HepG2 (cell line): ENCODE results near the gene MRGPRE. TPM values are rescaled to one million over a fixed set of nuclear protein-coding genes. Genes with fewer than 3 reads are reported as not detected.

Experiments
- ATAC-seq: fragments of 200-7000 bp; cut with Tn5 transposase; 3 replicates; pipeline ENCODE4 v1.9.1; 2020; ENCODE audit warnings: mild to moderate bottlenecking, moderate library complexity
- BruUV-seq: library from RNA; stranded (reverse); fragments of 400-500 nt; replicated peaks from 2 replicates; lab custom pipeline; 2021; lab: Mats Ljungman, UMichigan
- CTCF ChIA-PET: fragments of 300-600 bp; formaldehyde crosslinking; extraction: SDS; loops from one replicate; lab custom pipeline; 2021; ENCODE audit warnings: low total read pairs, inconsistent platforms, low intra/inter-chr PET ratio; lab: Yijun Ruan, JAX
- POLR2A ChIA-PET: fragments of 350-600 bp; sonication (Branson Sonifier 250); formaldehyde crosslinking; loops from one replicate; lab custom pipeline; 2020; ENCODE audit warnings: antibody characterized with exemption, inconsistent platforms; lab: Yijun Ruan, JAX
- DNase-seq: peaks from one replicate; pipeline ENCODE4 v3.0.0-alpha.2; 2015; ENCODE audit warnings: low spot score
- FAIRE-seq: peaks from 3 replicates; lab custom pipeline; 2011; peaks lifted over from hg19 to GRCh38; lab: Jason Lieb, UNC
- H2AFZ ChIP-seq: one replicate; pipeline ENCODE4 v1.6.1; 2011; ENCODE audit warnings: low read length, inconsistent platforms
- H3K27ac ChIP-seq: fragments of 300-600 bp; 3 replicates; pipeline ENCODE4 v1.8.0; 2011; ENCODE audit warnings: mixed run types, mild to moderate bottlenecking, mixed read lengths, low read length, inconsistent platforms; ENCODE audit not compliant: insufficient read depth; ENCODE audit errors: extremely low read length
- H3K27me3 ChIP-seq, 2 experiments: fragments of 200-600 bp in 1 of 2; 2 replicates in 1 of 2; 3 replicates in 1 of 2; pipeline versions ENCODE4 v1.6.0 to v1.8.0; 2011; ENCODE audit warnings: low read length in 2 of 2, mild to moderate bottlenecking in 2 of 2, moderate library complexity in 2 of 2, inconsistent platforms in 1 of 2; ENCODE audit not compliant: insufficient read depth in 2 of 2, control insufficient read depth in 1 of 2
- H3K36me3 ChIP-seq, 2 experiments: fragments of 200-600 bp in 1 of 2; replicated peaks in 1 of 2; 2 replicates in 1 of 2; 3 replicates in 1 of 2; pipeline versions ENCODE4 v1.5.1 to v1.8.0; 2011; ENCODE audit warnings: low read length in 2 of 2, inconsistent platforms in 1 of 2; ENCODE audit not compliant: insufficient read depth in 2 of 2, control insufficient read depth in 1 of 2
- H3K4me1 ChIP-seq: 2 replicates; pipeline ENCODE4 v1.5.1; 2012; ENCODE audit warnings: low read length, inconsistent platforms; ENCODE audit not compliant: insufficient read depth
- H3K4me2 ChIP-seq: 2 replicates; pipeline ENCODE4 v1.6.0; 2011; ENCODE audit warnings: low read depth, low read length, inconsistent platforms
- H3K4me3 ChIP-seq, 3 experiments: fragments of 200-600 bp in 1 of 3; sonication (generic), shearing (Covaris generic) in 1 of 3; replicated peaks in 1 of 3; 2 replicates each; pipeline ENCODE4 v1.5.1; 2011 to 2016; ENCODE audit warnings: low read length in 3 of 3, inconsistent platforms in 2 of 3, low read depth in 2 of 3, mild to moderate bottlenecking in 2 of 3, control low read depth in 1 of 3, mixed read lengths in 1 of 3; ENCODE audit not compliant: insufficient read depth in 1 of 3
- H3K79me2 ChIP-seq: one replicate; pipeline ENCODE4 v1.6.1; 2011; ENCODE audit warnings: low read length, inconsistent platforms; ENCODE audit not compliant: insufficient read depth
- H3K9ac ChIP-seq: 2 replicates; pipeline ENCODE4 v1.6.0; 2011; ENCODE audit warnings: mild to moderate bottlenecking, low read depth, low read length, inconsistent platforms; ENCODE audit not compliant: insufficient read depth
- H3K9me3 ChIP-seq: 2 replicates; pipeline ENCODE4 v1.5.1; 2012; ENCODE audit warnings: mild to moderate bottlenecking, low read length
- H4K20me1 ChIP-seq: 2 replicates; pipeline ENCODE4 v1.6.0; 2011; ENCODE audit warnings: inconsistent platforms, mild to moderate bottlenecking, low read length, moderate library complexity; ENCODE audit not compliant: insufficient read depth
- HMG20B ChIP-seq: conservative IDR thresholded peaks from 2 replicates; pipeline ENCODE4 v1.6.1; 2016; ENCODE audit warnings: missing genetic modification reagents, missing compliant biosample characterization
- MIER3 ChIP-seq: IDR thresholded peaks from 2 replicates; pipeline ENCODE4 v1.6.1; 2016; ENCODE audit warnings: missing compliant biosample characterization, borderline replicate concordance
- POLR2A ChIP-seq, 2 experiments: IDR thresholded peaks; 2 replicates each; pipeline ENCODE4 v1.6.1; 2011; ENCODE audit warnings: low read depth in 2 of 2, low read length in 2 of 2, mild to moderate bottlenecking in 1 of 2, moderate library complexity in 1 of 2; ENCODE audit not compliant: insufficient read depth in 1 of 2
- SOX5 ChIP-seq: IDR thresholded peaks from 2 replicates; pipeline ENCODE4 v1.6.1; 2016; ENCODE audit warnings: borderline replicate concordance
- TFDP2 ChIP-seq: sonication (generic); formaldehyde crosslinking; IDR thresholded peaks from 2 replicates; pipeline ENCODE4 v1.4.0; 2020; ENCODE audit warnings: missing genetic modification reagents
- ZNF232 ChIP-seq: sonication (generic); formaldehyde crosslinking; IDR thresholded peaks from 2 replicates; pipeline ENCODE4 v1.4.0; 2020; ENCODE audit warnings: missing genetic modification reagents, borderline replicate concordance
- ZNF441 ChIP-seq: sonication (generic); formaldehyde crosslinking; IDR thresholded peaks from 2 replicates; pipeline ENCODE4 v1.7.0; 2021; ENCODE audit warnings: missing genetic modification reagents, borderline replicate concordance
- ZNF484 ChIP-seq: sonication (generic); formaldehyde crosslinking; IDR thresholded peaks from 2 replicates; pipeline ENCODE4 v1.5.1; 2020; ENCODE audit warnings: mild to moderate bottlenecking, low read depth, missing genetic modification reagents, borderline replicate concordance
- ZNF562 ChIP-seq: sonication (generic); formaldehyde crosslinking; IDR thresholded peaks from 2 replicates; pipeline ENCODE4 v1.8.0; 2022; ENCODE audit warnings: missing genetic modification reagents, borderline replicate concordance
- WGBS: methylation state at CpG from one replicate; pipeline ENCODE4 v1.1.6; 2017; ENCODE audit warnings: low lambda C conversion rate; 5-methylcytosine and 5-hydroxymethylcytosine counted together
- in situ Hi-C: cut with HindIII; loops from 2 replicates; pipeline ENCODE4 v1.10.0; 2017; ENCODE audit warnings: low pct_unique_long_range_greater_than_20kb; ENCODE audit not compliant: extremely low pct_ligation_motif_present
- intact Hi-C: fragments of 100-400 bp; cut with micrococcal nuclease; formaldehyde crosslinking; loops from one replicate; pipeline ENCODE4 v1.10.0; 2022; ENCODE audit not compliant: unreplicated experiment
- polyA plus RNA-seq, 8 experiments: library from polyadenylated mRNA; depleted of rRNA in 3 of 8; stranded (reverse) in 7 of 8; unstranded in 1 of 8; fragments of >200 nt; fragmentation: Illumina TruSeq in 4 of 8; extraction: Trizol in 4 of 8; gene quantifications; 2 replicates each; pipeline versions ENCODE4 v1.2.1 to v1.2.3, GENCODE V29; 2011 to 2016; ENCODE audit warnings: low read depth in 4 of 8, missing spikeins in 1 of 8, mixed read lengths in 1 of 8; ENCODE audit not compliant: insufficient read depth in 1 of 8
- total RNA-seq, 5 experiments: library from RNA; depleted of rRNA; stranded (reverse); fragments of >200 nt; fragmentation: Illumina TruSeq; extraction: Trizol; gene quantifications; 2 replicates each; pipeline ENCODE4 v1.2.3, GENCODE V29; 2016; ENCODE audit warnings: low read depth in 1 of 5
- TF ChIP-seq, protein P1 (sequence below): IDR thresholded peaks from 2 replicates; pipeline ENCODE4 v1.6.1; 2016; ENCODE audit warnings: low read depth, missing genetic modification reagents, missing compliant biosample characterization
- TF ChIP-seq, protein P2 (sequence below): sonication (generic); formaldehyde crosslinking; IDR thresholded peaks from 2 replicates; pipeline ENCODE4 v1.5.0; 2020; ENCODE audit warnings: missing genetic modification reagents
- TF ChIP-seq, protein P3 (sequence below): sonication (generic); formaldehyde crosslinking; IDR thresholded peaks from 2 replicates; pipeline ENCODE4 v1.8.0; 2023; ENCODE audit warnings: mild to moderate bottlenecking, missing genetic modification reagents
- TF ChIP-seq, protein P4 (sequence below): sonication (generic); formaldehyde crosslinking; IDR thresholded peaks from 2 replicates; pipeline ENCODE4 v1.4.0; 2020; ENCODE audit warnings: missing genetic modification reagents

The MRGPRE gene
- total and polyA plus RNA-seq, 2 of the 13 experiments (the other 11 are each of a cell fraction or from before 2014, with no cell fraction given), result not detected

- DNase-seq (no peak), FAIRE-seq (no peak), ATAC-seq (no peak)
- no peak overlapping the region for H3K4me3 ChIP-seq
- no peaks in the 10 kb centered on the region for H3K79me2 ChIP-seq
- H4K20me1 ChIP-seq, result no peaks in the 10 kb centered on the region
- peaks cover 20 to 84% of the 10 kb centered on the region in 2 experiments for H3K27me3 ChIP-seq
- no TSS peak for BruUV-seq
- WGBS, result 28% methylated on average over 23 of the region's 37 CpGs
- H3K4me1 ChIP-seq, result no peaks in the 10 kb centered on the region
- no peak overlapping the region for H2AFZ ChIP-seq
- intact Hi-C loops (no loop called here), in situ Hi-C loops (no loop called here)
- H3K9ac ChIP-seq, result no peak overlapping the region
- ChIA-PET CTCF (no interaction called here), POLR2A (no interaction called here)
- no peak overlapping the region for H3K4me2 ChIP-seq
- H3K27ac ChIP-seq, result no peak overlapping the region
- H3K36me3 ChIP-seq, result no peaks in the 10 kb centered on the region
- no peaks in the 10 kb centered on the region for H3K9me3 ChIP-seq
- TF ChIP-seq ZNF232 (CRISPR knock-in tag) (no peak), HMG20B (CRISPR knock-in tag) (no peak), MIER3 (no peak), ZNF441 (no peak), TFDP2 (CRISPR knock-in tag) (no peak), SOX5 (CRISPR knock-in tag) (no peak), ZNF562 (no peak), POLR2A (IDR thresholded peaks at IDR 0.05; ENCODE audit: insufficient read depth in 1 of 2, low read depth in 2 of 2, low read length in 2 of 2) (no peak), ZNF484 (no peak)
- TF ChIP-seq, protein P1, sequence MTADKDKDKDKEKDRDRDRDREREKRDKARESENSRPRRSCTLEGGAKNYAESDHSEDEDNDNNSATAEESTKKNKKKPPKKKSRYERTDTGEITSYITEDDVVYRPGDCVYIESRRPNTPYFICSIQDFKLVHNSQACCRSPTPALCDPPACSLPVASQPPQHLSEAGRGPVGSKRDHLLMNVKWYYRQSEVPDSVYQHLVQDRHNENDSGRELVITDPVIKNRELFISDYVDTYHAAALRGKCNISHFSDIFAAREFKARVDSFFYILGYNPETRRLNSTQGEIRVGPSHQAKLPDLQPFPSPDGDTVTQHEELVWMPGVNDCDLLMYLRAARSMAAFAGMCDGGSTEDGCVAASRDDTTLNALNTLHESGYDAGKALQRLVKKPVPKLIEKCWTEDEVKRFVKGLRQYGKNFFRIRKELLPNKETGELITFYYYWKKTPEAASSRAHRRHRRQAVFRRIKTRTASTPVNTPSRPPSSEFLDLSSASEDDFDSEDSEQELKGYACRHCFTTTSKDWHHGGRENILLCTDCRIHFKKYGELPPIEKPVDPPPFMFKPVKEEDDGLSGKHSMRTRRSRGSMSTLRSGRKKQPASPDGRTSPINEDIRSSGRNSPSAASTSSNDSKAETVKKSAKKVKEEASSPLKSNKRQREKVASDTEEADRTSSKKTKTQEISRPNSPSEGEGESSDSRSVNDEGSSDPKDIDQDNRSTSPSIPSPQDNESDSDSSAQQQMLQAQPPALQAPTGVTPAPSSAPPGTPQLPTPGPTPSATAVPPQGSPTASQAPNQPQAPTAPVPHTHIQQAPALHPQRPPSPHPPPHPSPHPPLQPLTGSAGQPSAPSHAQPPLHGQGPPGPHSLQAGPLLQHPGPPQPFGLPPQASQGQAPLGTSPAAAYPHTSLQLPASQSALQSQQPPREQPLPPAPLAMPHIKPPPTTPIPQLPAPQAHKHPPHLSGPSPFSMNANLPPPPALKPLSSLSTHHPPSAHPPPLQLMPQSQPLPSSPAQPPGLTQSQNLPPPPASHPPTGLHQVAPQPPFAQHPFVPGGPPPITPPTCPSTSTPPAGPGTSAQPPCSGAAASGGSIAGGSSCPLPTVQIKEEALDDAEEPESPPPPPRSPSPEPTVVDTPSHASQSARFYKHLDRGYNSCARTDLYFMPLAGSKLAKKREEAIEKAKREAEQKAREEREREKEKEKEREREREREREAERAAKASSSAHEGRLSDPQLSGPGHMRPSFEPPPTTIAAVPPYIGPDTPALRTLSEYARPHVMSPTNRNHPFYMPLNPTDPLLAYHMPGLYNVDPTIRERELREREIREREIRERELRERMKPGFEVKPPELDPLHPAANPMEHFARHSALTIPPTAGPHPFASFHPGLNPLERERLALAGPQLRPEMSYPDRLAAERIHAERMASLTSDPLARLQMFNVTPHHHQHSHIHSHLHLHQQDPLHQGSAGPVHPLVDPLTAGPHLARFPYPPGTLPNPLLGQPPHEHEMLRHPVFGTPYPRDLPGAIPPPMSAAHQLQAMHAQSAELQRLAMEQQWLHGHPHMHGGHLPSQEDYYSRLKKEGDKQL (CRISPR knock-in tag), result no peak
- TF ChIP-seq, protein P2, sequence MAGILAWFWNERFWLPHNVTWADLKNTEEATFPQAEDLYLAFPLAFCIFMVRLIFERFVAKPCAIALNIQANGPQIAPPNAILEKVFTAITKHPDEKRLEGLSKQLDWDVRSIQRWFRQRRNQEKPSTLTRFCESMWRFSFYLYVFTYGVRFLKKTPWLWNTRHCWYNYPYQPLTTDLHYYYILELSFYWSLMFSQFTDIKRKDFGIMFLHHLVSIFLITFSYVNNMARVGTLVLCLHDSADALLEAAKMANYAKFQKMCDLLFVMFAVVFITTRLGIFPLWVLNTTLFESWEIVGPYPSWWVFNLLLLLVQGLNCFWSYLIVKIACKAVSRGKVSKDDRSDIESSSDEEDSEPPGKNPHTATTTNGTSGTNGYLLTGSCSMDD (CRISPR knock-in tag), result no peak
- TF ChIP-seq, protein P3, sequence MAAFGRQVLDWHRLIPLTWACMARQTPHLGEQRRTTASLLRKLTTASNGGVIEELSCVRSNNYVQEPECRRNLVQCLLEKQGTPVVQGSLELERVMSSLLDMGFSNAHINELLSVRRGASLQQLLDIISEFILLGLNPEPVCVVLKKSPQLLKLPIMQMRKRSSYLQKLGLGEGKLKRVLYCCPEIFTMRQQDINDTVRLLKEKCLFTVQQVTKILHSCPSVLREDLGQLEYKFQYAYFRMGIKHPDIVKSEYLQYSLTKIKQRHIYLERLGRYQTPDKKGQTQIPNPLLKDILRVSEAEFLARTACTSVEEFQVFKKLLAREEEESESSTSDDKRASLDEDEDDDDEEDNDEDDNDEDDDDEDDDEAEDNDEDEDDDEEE, result no peak
- TF ChIP-seq, protein P4, sequence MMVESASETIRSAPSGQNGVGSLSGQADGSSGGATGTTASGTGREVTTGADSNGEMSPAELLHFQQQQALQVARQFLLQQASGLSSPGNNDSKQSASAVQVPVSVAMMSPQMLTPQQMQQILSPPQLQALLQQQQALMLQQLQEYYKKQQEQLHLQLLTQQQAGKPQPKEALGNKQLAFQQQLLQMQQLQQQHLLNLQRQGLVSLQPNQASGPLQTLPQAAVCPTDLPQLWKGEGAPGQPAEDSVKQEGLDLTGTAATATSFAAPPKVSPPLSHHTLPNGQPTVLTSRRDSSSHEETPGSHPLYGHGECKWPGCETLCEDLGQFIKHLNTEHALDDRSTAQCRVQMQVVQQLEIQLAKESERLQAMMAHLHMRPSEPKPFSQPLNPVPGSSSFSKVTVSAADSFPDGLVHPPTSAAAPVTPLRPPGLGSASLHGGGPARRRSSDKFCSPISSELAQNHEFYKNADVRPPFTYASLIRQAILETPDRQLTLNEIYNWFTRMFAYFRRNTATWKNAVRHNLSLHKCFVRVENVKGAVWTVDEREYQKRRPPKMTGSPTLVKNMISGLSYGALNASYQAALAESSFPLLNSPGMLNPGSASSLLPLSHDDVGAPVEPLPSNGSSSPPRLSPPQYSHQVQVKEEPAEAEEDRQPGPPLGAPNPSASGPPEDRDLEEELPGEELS (CRISPR knock-in tag), result no peak
Measured at GRCh38 chr11:3222003-3222855, 10.0 kb downstream of the MRGPRE start.
